ENCODE results near the gene CEP250. TPM values are rescaled to one million over a fixed set of nuclear protein-coding genes. Genes with fewer than 3 reads are reported as not detected.
"Not testable (repeated sequence)": the region's sequence is repeated elsewhere in the genome, so short reads cannot be mapped to it uniquely, and the experiment has no call there.

The CEP250 gene
- total RNA-seq, 2 experiments from 2014 or later: 72.1 to 74.5 TPM

DNA sequence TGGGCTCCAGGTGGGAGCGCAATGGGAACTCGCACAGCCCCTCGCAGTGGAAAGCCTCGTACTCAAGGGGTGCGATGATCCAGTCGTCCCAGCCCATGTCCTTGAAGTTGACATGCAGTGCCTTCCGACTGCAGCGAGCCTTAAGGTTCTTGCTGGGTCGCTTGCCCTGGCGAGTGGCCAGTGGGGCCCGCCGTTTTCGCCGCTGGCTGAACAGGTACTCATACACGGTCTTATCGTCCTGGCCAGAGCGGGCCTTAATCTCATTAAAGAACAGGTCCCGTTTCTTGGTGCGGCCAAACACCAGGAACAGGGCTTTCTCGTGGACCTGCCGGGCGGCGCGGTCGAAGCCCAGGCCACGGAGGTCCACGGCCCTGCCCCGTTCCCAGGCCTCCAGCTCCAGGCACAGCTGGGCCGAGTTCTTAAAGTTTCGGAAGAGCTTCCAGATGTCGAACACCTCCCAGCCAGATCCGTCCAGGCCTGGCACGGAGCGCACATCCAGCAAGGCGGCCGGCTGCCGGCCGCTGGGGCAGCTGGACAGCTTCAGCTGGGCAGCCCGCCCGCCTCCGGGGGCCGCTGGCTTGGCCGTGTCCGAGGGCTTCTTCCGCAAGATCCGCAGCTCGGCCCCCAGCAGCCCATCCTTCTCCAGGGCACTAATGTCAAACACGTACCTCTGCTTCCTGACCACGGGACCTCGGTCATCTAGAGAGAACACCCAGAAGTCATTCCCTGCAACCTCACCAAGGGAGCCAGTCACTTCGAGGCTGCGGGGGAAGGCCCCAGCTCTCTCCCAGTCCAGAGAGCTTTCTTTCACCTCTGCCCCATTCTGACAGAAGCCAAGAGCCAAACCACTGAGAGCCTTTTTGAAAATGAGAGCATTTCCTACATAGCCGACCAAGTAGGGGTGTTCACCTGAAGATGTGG, 21.1 kb upstream of the CEP250 start:
- no peak for DNase-seq
- no peaks in the 10 kb centered on the region for H3K9me3 Mint-ChIP-seq (ENCODE audit: insufficient read depth)
- no peaks in the 10 kb centered on the region for H3K36me3 Mint-ChIP-seq (ENCODE audit: low read depth)
- H3K4me3 Mint-ChIP-seq: no peak overlapping the region
- POLR2A ChIA-PET: interaction anchor here (0.6 kb wide), 1 partner anchor 1026 kb away, joined by 3 read pairs; no protein-coding TSS in a partner anchor
- peaks cover 3% of the 10 kb centered on the region for H3K4me1 Mint-ChIP-seq (ENCODE audit: low read depth)
- H3K27ac Mint-ChIP-seq: no peak overlapping the region
- ATAC-seq: no peak
- H3K27me3 Mint-ChIP-seq (ENCODE audit: low read depth): peaks cover 4% of the 10 kb centered on the region
- CTCF ChIA-PET: interaction anchor here (9.3 kb wide), 1 partner anchor 128 kb away, joined by 94 read pairs; no protein-coding TSS in a partner anchor

DNA sequence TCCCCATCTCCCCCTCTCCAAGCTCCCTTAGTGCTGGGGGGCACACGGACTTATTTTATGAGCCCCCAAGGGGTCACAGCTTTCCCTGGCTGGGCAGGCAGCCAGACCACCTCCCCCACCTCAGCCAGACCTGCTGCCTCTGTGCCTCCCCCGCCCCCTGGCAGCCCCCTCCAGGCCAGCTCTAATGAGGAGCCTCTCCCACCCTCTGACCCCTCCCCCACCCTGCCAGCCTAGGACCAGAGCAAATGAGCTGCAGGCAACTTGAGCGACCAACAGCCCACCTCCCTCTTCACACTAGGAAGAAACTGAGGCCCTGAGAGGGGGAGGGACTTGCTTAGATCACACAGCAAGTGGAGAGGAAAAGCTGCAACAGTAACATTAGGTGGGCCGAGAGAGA, 19.2 kb upstream of the CEP250 start:
- DNase-seq (no peak), ATAC-seq (no peak)
- H3K27me3 Mint-ChIP-seq (ENCODE audit: low read depth): peaks cover 15% of the 10 kb centered on the region
- H3K27ac Mint-ChIP-seq: no peak overlapping the region
- ChIA-PET POLR2A (no interaction called here), CTCF (interaction anchor here (0.9 to 9.3 kb wide), 4 partner anchors 9 to 152 kb away, joined by 3 to 94 read pairs (median 3); partner anchors contain the start of gene EIF6)
- H3K4me3 Mint-ChIP-seq: no peak overlapping the region
- no peaks in the 10 kb centered on the region for H3K36me3 Mint-ChIP-seq (ENCODE audit: low read depth)
- H3K9me3 Mint-ChIP-seq (ENCODE audit: insufficient read depth): no peaks in the 10 kb centered on the region
- peaks cover 3% of the 10 kb centered on the region for H3K4me1 Mint-ChIP-seq (ENCODE audit: low read depth)

DNA sequence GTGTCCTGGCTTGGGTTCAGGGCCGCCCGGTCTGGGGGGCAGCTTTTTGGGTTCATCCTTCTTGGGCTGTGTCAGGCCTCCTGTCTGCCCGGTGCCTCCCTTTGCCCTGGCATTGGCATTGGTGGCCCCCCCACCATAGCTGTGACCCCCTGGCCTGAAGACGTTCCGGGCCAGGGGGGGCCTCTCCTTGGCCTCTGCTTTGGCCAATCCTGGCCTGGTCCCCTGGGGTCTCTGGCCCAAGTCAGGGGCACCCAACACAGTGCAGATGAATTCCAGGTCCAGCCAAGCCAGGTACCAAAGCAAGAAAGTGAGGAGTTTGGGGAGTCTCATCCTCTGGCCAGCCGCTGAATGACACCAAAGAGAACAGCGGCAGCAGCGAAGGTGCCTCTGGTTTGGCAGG, 17.8 kb upstream of the CEP250 start:
- ChIA-PET POLR2A (interaction anchor here (1.6 kb wide), 1 partner anchor 132 kb away, joined by 5 read pairs; no protein-coding TSS in a partner anchor), CTCF (interaction anchor here (1.2 to 9.3 kb wide), 5 partner anchors 8 to 153 kb away, joined by 3 to 94 read pairs (median 4); partner anchors contain the start of gene EIF6)
- no peaks in the 10 kb centered on the region for H3K36me3 Mint-ChIP-seq (ENCODE audit: low read depth)
- DNase-seq (no peak), ATAC-seq (no peak)
- no peak overlapping the region for H3K27ac Mint-ChIP-seq
- H3K4me1 Mint-ChIP-seq (ENCODE audit: low read depth): peaks cover 3% of the 10 kb centered on the region
- no peak overlapping the region for H3K4me3 Mint-ChIP-seq
- peaks cover 15% of the 10 kb centered on the region for H3K27me3 Mint-ChIP-seq (ENCODE audit: low read depth)
- no peaks in the 10 kb centered on the region for H3K9me3 Mint-ChIP-seq (ENCODE audit: insufficient read depth)

DNA sequence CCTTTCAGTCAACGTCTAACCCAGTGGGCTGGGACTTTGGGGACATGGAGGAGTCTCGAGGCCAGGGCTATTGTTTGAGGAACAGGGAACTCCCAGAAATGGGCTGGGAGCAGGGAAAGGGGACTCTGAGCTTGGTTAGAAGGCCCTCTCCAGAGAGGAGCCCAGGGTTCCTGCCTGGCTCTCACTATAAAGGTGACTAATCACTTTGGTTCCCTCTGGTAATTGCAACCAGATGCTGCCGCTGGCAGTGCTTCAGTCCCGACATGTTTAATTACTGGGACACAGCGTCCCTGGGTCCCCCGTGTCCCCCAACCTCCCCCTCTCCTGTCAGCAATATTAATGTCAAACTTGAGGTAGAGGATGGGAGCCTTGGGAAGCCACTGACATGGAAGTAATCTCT, 12.4 kb upstream of the CEP250 start:
- no peaks in the 10 kb centered on the region for H3K36me3 Mint-ChIP-seq (ENCODE audit: low read depth)
- no peaks in the 10 kb centered on the region for H3K9me3 Mint-ChIP-seq (ENCODE audit: insufficient read depth)
- no peak overlapping the region for H3K4me3 Mint-ChIP-seq
- no peak for DNase-seq
- no peak overlapping the region for H3K27ac Mint-ChIP-seq
- CTCF ChIA-PET: interaction anchor here (9.3 kb wide), 1 partner anchor 137 kb away, joined by 94 read pairs; no protein-coding TSS in a partner anchor
- H3K27me3 Mint-ChIP-seq (ENCODE audit: low read depth): peaks cover 19% of the 10 kb centered on the region
- no peak for ATAC-seq
- peaks cover 10% of the 10 kb centered on the region for H3K4me1 Mint-ChIP-seq (ENCODE audit: low read depth)
- POLR2A ChIA-PET: interaction anchor here (0.6 kb wide), 1 partner anchor 328 kb away, joined by 3 read pairs; no protein-coding TSS in a partner anchor

DNA sequence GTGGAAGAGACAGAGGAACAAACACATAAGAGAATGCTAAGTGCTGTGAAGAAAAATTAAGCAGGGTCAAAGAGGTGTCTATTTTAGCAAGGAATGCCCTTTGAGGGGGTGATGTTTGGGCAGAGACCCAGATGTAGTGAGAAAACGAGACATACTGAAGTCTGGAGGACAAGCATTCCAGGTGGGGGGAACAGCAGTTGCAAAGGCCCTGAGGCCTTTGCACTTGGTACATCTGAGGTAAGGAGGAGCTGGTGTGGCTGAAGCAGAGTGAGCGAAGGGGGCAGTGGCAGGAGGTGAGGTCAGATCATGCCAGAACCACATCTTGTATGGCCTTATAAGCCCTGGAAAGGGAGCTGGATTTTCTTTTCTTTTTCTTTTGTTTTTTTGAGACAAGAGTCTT, 11.2 kb upstream of the CEP250 start:
- no peak overlapping the region for H3K27ac Mint-ChIP-seq
- no peaks in the 10 kb centered on the region for H3K36me3 Mint-ChIP-seq (ENCODE audit: low read depth)
- CTCF ChIA-PET: interaction anchor here (1.1 to 7.0 kb wide), 3 partner anchors 9 to 142 kb away, joined by 3 to 89 read pairs (median 6); no protein-coding TSS in a partner anchor
- H3K9me3 Mint-ChIP-seq (ENCODE audit: insufficient read depth): no peaks in the 10 kb centered on the region
- POLR2A ChIA-PET: interaction anchor here (0.6 kb wide), 1 partner anchor 9 kb away, joined by 5 read pairs; no protein-coding TSS in a partner anchor
- peaks cover 15% of the 10 kb centered on the region for H3K27me3 Mint-ChIP-seq (ENCODE audit: low read depth)
- H3K4me3 Mint-ChIP-seq: no peak overlapping the region
- no peak for DNase-seq
- peaks cover 7% of the 10 kb centered on the region for H3K4me1 Mint-ChIP-seq (ENCODE audit: low read depth)
- ATAC-seq: no peak

DNA sequence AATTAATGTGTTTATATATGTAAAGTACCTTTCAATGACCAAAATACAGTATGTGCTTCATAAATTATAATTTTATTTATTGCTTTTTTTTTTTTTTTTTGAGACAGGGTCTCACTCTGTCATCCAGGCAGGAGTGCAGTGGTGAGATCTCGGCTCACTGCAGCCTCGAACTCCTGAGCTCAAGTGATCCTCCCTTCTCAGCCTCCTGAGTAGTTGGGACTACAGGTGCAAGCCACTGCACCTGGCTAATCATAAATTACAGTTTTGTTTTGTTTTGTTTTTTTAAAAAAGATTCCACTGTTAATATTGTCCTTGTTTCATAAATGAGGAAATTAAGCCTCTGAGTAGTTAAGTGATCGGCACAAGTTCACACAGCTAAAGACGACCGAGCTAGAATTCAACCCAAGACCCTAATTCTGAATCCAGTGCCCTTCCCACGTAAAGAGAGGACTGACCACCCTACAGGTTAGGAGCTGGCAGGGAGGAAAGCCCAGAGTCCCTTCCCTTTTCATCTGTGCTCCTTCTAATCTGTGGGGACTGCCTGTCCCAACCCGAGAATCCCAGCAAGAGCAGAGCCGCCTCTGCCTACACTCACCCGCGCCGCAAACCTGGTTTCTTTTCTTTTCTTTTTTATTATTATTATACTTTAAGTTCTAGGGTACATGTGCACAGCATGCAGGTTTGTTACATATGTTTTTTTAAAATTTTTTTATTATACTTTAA, 8.9 kb upstream of the CEP250 start:
- Mint-ChIP-seq H3K4me1 (ENCODE audit: low read depth) (peaks cover 7% of the 10 kb centered on the region), H3K27me3 (ENCODE audit: low read depth) (peaks cover 4% of the 10 kb centered on the region), H3K27ac (peak overlapping the region; percentile 54), H3K4me3 (peak overlapping the region; percentile 69), H3K9me3 (ENCODE audit: insufficient read depth) (no peaks in the 10 kb centered on the region), H3K36me3 (ENCODE audit: low read depth) (no peaks in the 10 kb centered on the region)
- no peak for DNase-seq
- peak; percentile 46 for ATAC-seq
- CTCF ChIA-PET: interaction anchor here (0.8 to 7.0 kb wide), 17 partner anchors 9 to 301 kb away, joined by 3 to 89 read pairs (median 5); partner anchors contain the start of genes CEP250, GDF5 and UQCC1
- POLR2A ChIA-PET: interaction anchor here (0.6 to 0.9 kb wide), 2 partner anchors 43 to 217 kb away, joined by 3 read pairs; no protein-coding TSS in a partner anchor

DNA sequence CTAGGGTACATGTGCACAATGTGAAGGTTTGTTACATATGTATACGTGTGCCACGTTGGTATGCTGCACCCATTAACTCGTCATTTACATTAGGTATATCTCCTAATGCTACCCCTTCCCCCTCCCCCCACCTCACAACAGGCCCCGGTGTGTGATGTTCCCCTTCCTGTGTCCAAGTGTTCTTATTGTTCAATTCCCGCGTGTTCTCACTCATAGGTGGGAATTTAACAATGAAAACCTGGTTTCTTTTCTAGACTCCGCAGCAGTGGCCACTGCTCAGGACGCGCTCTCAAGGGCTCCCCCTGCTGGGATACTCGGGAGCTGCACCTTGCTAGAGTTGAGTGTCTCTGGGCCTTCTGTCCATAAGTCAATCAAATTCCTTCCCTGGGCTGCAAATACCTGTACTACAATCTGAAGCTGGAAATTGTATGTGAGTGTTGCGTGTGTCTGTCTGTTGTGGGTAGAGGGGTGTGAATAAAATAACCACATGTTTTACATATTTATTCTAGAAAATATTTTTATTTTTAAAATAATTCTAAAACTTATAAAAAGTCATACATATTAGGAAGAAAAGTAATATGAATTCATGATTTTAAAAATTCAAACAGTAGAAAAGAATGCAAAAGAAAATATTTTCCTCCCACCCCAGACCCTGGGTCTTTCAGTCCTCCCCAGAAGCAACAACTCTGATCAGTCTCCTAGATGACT, 8.2 kb upstream of the CEP250 start:
- ChIA-PET POLR2A (interaction anchor here (0.6 to 1.1 kb wide), 3 partner anchors 36 to 285 kb away, joined by 3 read pairs; no protein-coding TSS in a partner anchor), CTCF (interaction anchor here (0.6 to 7.0 kb wide), 30 partner anchors 8 to 302 kb away, joined by 3 to 89 read pairs (median 4); partner anchors contain the start of genes CEP250 and UQCC1)
- Mint-ChIP-seq H3K9me3 (ENCODE audit: insufficient read depth) (no peaks in the 10 kb centered on the region), H3K4me1 (ENCODE audit: low read depth) (peaks cover 7% of the 10 kb centered on the region), H3K36me3 (ENCODE audit: low read depth) (no peaks in the 10 kb centered on the region), H3K27ac (peak overlapping the region; percentile 76), H3K27me3 (ENCODE audit: low read depth) (peaks cover 4% of the 10 kb centered on the region), H3K4me3 (peak overlapping the region; percentile 84)
- DNase-seq: peak; percentile 94
- peak; percentile 97 for ATAC-seq

DNA sequence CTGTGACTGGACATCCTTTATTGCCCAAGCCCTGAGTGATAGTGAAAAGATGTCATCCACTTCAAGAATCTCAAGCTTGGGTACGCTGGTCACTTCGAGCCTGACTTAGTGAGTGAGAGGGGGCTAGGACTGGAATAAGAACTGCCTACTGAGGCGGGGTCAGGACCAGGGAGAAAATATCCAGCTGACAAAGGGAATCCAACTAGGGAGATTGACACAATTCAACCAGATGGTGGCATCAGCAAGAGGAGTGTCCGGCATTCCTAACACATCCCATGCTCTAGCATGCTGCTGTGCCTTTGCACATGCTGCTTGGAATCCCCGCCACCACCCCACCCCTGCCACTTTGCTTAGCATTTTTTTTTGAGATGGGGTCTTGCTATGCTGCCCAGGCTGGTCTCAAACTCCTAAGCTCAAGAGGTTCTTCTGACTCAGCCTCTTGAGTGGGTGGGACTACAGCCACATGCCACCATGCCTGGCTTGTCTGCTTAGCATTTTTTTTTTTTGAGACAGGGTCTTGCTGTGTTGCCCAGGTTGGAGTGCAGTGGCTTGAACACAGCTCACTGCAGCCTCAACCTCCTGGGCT, 6.5 kb upstream of the CEP250 start:
- ATAC-seq (no peak), DNase-seq (no peak)
- H3K4me1 Mint-ChIP-seq (ENCODE audit: low read depth): peaks cover 12% of the 10 kb centered on the region
- H3K27ac Mint-ChIP-seq: no peak overlapping the region
- H3K27me3 Mint-ChIP-seq (ENCODE audit: low read depth): peaks cover 4% of the 10 kb centered on the region
- no peaks in the 10 kb centered on the region for H3K36me3 Mint-ChIP-seq (ENCODE audit: low read depth)
- H3K9me3 Mint-ChIP-seq (ENCODE audit: insufficient read depth): no peaks in the 10 kb centered on the region
- CTCF ChIA-PET: interaction anchor here (1.4 to 7.0 kb wide), 4 partner anchors 7 to 146 kb away, joined by 3 to 89 read pairs (median 14); partner anchors contain the start of gene CEP250
- POLR2A ChIA-PET: interaction anchor here (0.6 to 1.5 kb wide), 3 partner anchors 38 to 155 kb away, joined by 3 to 4 read pairs (median 3); partner anchors contain the start of gene UQCC1
- no peak overlapping the region for H3K4me3 Mint-ChIP-seq

DNA sequence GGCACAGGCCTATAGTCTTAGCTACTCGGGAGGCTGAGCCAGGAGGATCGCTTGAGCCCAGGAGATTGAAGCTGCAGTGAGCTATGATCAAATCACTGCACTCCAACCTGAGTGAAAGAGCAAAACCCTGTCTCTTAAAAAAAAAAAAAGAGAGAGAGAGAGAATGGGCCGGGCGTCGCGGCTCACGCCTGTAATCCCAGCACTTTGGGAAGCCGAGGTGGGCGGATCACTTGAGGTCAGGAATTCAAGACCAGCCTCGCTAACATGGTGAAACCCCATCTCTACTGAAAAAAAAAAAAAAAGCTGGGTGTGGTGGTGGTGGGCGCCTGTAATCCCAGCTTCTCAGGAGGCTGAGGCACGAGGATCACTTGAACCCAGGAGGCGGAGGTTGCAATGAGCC, 5.5 kb upstream of the CEP250 start:
- not testable (repeated sequence) for H3K4me3 Mint-ChIP-seq; ATAC-seq; H3K36me3 Mint-ChIP-seq (ENCODE audit: low read depth); DNase-seq; H3K27ac Mint-ChIP-seq; H3K9me3 Mint-ChIP-seq (ENCODE audit: insufficient read depth); H3K27me3 Mint-ChIP-seq (ENCODE audit: low read depth)
- ChIA-PET CTCF (interaction anchor here (1.2 to 7.0 kb wide), 2 partner anchors 10 to 147 kb away, joined by 4 to 89 read pairs; no protein-coding TSS in a partner anchor), POLR2A (interaction anchor here (0.6 to 1.0 kb wide), 3 partner anchors 39 to 172 kb away, joined by 3 read pairs; partner anchors contain the start of genes MMP24OS and UQCC1)
- peaks cover 17% of the 10 kb centered on the region for H3K4me1 Mint-ChIP-seq (ENCODE audit: low read depth)

DNA sequence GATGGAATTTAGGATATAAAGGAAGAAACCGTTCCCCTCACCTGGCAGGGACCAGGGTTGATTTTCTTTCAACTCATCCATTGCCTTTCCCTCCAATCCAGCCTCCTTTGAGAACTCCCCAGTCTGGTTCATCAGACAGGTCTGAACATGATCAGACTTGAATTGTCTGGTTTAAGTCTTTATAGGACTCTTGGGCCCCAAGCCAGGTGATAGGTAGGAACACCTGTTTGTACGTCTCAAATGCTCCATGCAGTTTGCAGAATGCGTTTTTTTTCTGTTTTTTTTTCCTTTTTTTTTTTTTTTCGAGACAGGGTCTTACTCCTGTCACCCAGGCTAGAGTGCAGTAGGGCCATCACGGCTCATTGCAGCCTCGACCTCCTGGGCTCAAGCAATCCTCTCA, 4.1 kb upstream of the CEP250 start:
- ATAC-seq (no peak), DNase-seq (no peak)
- no peaks in the 10 kb centered on the region for H3K9me3 Mint-ChIP-seq (ENCODE audit: insufficient read depth)
- H3K27me3 Mint-ChIP-seq (ENCODE audit: low read depth): no peaks in the 10 kb centered on the region
- ChIA-PET CTCF (no interaction called here), POLR2A (no interaction called here)
- H3K27ac Mint-ChIP-seq: no peak overlapping the region
- H3K4me1 Mint-ChIP-seq (ENCODE audit: low read depth): peaks cover 25% of the 10 kb centered on the region
- H3K4me3 Mint-ChIP-seq: no peak overlapping the region
- no peaks in the 10 kb centered on the region for H3K36me3 Mint-ChIP-seq (ENCODE audit: low read depth)
